HG03175 (cell line): ENCODE measurements around the gene HEMGN.

Source experiments
- ATAC-seq: cut with Tn5 transposase; IDR thresholded peaks from one replicate; pipeline ENCODE4 v1.9.1; 2021; ENCODE audit warnings: mild to moderate bottlenecking, moderate library complexity; ENCODE audit not compliant: unreplicated experiment

The HEMGN gene

DNA sequence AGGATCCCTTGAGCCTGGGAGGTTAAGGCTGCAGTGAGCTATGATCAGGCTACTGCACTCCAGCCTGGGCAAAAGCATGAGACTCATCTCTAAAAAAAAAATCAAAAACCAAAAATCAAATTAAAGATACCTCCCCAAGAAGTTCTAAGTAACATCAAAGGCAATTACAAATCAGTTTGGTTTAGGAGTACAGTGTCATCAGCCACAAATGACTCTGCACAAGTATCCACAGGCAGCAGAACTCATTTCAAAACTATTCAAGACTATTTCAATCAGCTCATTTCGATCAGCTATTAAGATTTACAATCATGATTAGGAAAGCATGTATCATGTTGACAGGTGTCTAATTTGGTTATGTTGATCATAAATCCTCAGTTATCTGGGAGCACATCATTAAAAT, 34.8 kb downstream of the HEMGN start:
- no peak for ATAC-seq

GRCh38 chr9:97900738-97901565, 37.0 kb downstream of the HEMGN start:
- no peak for ATAC-seq

DNA sequence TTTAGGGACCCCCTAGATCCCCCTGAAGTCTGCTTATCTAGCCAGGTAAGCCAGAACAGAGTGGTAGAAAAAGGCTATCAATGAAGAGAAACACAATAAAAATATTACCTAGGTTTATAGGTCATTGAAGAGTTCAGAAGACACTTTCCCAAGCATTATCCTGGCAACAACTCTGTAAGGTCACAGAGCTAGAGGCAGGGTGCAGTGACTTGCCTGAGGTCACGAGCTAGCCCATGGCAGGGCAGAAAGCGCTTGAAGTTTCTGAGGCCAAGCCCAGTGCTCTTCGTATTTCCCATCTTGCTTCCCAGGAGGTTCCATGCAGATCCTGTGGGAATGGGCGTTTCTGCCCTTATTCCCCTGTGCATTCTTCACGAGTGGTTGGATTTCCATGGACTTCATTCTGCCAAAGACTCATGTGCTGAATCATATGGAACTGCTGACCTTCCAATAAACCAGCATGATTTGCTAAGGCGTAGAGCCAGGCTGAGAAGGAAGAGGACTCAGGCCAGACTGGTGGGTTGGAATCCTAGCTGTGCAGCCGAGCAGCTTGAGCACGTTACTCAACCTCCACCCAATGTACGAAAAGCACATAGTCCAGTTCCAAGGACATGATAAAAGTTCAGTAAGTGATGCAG, 37.8 kb downstream of the HEMGN start:
- ATAC-seq = no peak

DNA sequence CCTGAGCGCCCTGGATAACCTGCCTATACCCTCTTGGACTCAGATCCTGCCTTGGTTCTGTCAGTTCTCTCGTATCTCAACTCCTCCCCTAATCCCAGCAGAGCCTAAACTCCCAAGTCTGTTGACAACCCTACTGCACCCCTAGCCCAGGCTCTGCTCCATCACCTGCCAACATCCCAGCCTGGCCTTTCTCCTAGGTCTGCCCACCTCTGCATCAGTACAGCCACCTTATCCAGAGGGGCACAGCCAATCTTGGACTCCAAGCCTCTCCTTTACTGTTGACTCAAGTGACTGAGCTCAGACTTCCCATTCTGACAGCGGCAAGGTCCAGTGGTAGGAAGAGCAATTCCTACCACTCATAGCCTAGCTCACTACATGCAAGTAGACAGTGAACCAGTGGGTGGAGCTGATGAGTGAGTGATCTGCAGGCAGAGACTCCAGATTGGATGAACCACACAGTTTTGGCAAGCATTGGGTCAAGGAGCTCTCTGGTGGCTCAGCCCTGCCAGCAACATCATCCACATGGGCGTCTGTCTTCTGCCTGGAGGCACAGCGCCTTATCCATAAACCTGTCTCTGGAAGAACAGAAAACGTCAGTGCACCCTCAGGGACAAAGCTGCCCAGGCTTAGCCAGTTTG, 42.2 kb downstream of the HEMGN start:
- ATAC-seq = no peak

GRCh38 chr9:97895211-97895610, 42.8 kb downstream of the HEMGN start:
- no peak for ATAC-seq

- no peak for ATAC-seq
Measured at GRCh38 chr9:97892421-97892820, 45.6 kb downstream of the HEMGN start.

DNA sequence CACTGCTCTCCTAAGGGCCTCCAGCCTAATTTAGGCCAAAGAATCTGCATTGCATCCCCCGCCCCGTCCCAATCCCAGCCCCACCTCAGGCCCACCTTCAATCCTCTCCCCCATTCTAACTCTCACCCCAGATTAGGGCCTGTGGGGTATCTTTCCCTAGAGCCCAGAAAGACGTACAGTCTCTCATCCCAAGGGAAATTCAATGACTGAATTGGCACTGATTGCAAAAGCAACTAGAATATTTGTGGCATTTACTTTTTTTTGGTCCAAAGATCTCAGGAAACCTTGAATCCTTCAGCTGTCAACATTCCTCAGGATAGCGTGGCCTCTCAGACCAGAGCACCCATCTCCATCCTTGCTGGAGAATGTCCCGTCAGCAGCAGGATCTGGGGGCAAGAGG, 46.2 kb downstream of the HEMGN start:
- ATAC-seq = no peak

DNA sequence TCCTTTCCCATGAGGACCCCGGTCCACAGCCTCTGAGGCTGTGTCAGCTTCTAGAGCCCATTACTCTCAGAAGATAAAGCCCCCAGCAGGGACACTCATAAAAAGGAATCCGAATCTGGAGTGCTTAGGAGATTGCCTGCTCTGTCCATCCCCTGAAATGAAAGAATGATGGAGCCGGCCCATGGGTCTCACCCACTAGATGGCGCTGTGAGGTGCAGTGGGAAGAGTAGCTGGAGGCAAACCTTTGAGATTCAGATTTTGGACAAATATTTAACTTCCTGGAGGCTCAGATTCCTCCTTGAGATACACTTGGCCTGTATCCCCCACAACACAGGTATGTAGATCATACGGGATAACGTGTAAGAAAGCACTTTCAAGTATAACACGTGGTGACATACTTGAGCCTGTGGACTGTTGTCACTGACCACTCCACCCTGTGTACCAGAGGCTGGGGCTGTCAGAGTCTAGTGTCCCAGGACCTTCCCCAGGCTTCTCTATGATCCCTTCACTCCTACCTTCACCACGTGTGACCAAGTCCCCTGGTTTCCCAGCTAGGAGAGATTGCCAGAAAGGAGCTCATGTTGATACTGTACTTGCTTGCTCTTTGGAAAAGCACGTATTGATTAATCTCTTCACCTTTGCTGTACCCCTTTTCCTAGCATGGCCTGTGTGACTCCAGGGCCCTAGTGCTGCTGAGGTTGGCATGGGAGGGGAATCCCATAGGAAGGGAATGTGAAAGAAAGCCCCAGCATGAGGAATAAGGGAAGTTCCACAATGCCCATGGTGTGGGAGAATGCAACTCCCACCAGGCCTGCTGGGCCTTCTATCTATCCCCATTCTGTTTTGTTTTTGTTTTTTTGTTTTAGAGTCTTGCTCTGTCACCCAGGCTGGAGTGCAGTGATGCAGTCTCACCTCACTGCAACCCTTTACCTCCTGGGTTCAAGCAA, 47.8 kb downstream of the HEMGN start:
- ATAC-seq = no peak

- ATAC-seq = no peak
Measured at GRCh38 chr9:97880336-97880735, 57.6 kb downstream of the HEMGN start.
